Stimulated activated naive CD8-positive, alpha-beta T cell treated with anti-CD3 and anti-CD28 coated beads, Interleukin-15, amount 100 ng/mL, for 72 hours (primary cell): ENCODE results near the gene GALNT2.

Experiments
- ATAC-seq: fragments of 150-1000 bp; cut with Tn5 transposase; 2 replicates; pipeline ENCODE4 v1.10.0; 2021; ENCODE audit warnings: mild to moderate bottlenecking, moderate library complexity
- DNase-seq, 2 donors: peaks; one replicate each; pipeline ENCODE4 v3.0.0; 2021 to 2022
- H3K27ac Mint-ChIP-seq, 2 donors: one replicate each; pipeline ENCODE4 v1.8.0; 2022; ENCODE audit warnings: mild to moderate bottlenecking in 2 of 2, mixed read lengths in 2 of 2, moderate library complexity in 2 of 2
- H3K27me3 Mint-ChIP-seq: one replicate; pipeline ENCODE4 v1.8.0; 2022; ENCODE audit warnings: mixed read lengths
- H3K4me1 Mint-ChIP-seq: one replicate; pipeline ENCODE4 v1.8.0; 2022; ENCODE audit warnings: mild to moderate bottlenecking, mixed read lengths
- H3K4me3 Mint-ChIP-seq, 2 donors: one replicate each; pipeline ENCODE4 v1.8.0; 2022; ENCODE audit warnings: mild to moderate bottlenecking in 2 of 2, mixed read lengths in 2 of 2, moderate library complexity in 1 of 2
- H3K9me3 Mint-ChIP-seq, 2 donors: one replicate each; pipeline ENCODE4 v1.8.0; 2022; ENCODE audit warnings: mixed read lengths in 2 of 2

GALNT2 gene

DNA sequence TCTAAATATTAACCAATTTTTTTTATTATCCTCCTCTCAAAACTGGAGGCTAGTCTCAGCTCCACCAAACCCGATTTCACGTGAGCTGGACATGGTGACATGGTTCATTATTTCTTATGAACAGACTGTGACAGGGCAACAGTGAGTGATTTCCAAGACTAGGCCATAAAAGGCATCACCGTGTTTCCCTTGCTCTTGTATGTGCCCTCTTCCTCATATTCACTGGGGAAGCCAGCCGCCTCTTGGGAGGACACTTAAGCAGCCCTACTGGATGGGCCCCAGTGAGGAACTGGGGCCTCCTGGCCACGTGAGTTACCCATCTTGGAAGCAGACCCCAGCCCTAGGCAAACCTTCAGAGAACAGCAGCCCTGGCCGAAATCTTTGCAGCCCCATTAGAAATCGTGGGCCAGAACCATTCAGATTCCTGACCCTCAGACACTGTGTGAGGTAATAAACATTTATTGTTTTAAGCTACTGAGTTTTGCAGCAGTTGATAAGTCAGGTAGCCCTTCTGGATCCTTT lies 105.0 kb downstream of the GALNT2 start:
- DNase-seq (no peak), ATAC-seq (no peak)
- Mint-ChIP-seq H3K9me3 (no peaks in the 10 kb centered on the region), H3K4me1 (peaks cover 68% of the 10 kb centered on the region), H3K27ac (peak overlapping the region in 1 of 2 donors; percentile 8), H3K27me3 (no peaks in the 10 kb centered on the region), H3K4me3 (no peak overlapping the region)

DNA sequence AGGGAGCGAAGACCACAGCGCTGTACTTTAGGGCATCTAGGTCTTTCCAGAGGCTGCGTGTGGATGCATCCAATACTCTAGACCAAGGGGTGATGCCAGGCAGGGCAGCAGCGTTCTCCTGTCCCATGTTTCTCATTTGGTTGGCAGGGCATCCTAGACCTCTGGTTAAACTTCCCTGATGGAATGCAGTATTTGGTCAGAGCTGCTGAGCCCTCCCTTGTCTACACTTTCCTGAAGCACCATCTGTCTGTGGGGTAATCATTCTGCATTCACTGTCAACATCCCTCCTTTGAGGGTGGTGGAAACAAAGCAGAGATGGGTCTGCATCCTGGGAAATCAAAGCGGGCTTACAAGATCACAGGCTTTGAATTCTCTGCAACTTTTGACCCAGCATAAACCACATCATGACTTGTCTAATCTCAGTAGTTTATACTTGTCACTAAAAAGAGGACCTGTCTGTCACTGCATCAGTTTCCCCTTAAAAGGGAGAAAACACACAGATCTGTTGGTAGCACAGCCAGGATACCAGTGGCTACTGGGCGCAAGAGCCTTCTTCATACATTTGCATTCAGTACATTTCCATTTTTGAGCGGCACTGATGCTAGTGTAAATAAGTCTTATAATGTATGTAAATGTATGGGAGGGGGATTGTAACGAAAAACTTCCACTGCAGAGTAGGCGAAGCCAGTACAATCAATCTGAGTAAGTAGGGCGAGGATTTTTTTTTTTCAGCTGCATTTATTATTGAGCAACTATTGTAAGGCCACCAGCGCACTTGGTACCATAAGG lies 106.3 kb downstream of the GALNT2 start:
- ATAC-seq: no peak
- H3K4me3 Mint-ChIP-seq: no peak overlapping the region
- H3K9me3 Mint-ChIP-seq: no peaks in the 10 kb centered on the region
- peaks cover 68% of the 10 kb centered on the region for H3K4me1 Mint-ChIP-seq
- DNase-seq: no peak
- no peaks in the 10 kb centered on the region for H3K27me3 Mint-ChIP-seq
- H3K27ac Mint-ChIP-seq: no peak overlapping the region

DNA sequence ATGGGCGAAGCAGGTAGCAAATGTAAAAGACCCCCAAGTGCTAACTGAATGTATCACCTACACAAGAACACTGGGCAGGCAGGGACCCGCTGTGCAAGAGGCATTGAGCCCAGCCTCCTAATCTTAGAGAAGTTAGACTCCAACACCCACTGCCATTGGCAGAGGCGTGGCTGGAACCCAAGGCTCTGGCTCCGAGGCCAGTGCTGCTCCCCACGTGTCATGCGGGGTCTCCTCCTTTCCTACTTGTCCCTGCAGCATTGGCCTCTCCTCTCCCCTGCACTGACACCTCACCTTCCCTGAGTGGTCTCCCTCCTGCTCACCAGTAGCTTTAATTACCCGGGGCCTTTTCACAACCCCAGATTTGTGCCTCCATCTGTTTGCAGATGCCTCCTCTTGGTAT lies 107.0 kb downstream of the GALNT2 start:
- no peaks in the 10 kb centered on the region for H3K27me3 Mint-ChIP-seq
- no peak overlapping the region for H3K4me3 Mint-ChIP-seq
- peaks cover 62% of the 10 kb centered on the region for H3K4me1 Mint-ChIP-seq
- ATAC-seq (no peak), DNase-seq (no peak)
- no peaks in the 10 kb centered on the region for H3K9me3 Mint-ChIP-seq
- no peak overlapping the region for H3K27ac Mint-ChIP-seq

DNA sequence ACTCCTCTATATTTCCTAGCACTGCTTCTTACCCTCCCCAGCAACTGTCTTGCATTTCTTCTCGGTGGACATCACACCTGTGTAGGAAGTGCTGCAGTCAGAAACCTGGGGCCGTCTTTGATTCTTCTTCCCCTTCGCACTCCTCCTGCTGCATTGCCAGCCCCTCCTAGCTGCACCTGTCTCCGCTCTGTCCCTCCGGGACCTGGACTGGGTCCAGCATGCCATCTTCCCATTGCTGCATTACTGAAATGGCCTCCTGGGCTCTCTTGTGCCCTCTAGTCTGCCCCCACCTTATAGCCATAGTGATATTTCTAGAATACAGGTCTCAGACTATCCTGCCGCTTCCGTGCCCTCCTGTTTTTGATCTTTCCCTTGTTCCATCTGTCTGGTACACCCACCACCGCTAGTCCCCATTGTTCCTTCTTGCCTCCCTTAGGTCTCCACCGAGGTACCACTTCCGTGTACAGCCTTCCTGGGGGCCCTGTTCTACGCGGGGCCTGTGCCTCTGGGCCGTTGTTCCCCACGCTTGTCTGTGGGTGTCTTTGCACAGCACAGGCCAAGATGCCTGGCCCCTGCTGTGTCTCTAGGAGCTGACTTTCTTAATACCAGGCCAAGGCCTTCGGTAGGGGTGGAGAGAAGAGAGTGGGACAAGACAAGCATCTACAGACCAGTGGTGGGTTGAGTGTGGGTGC lies 107.6 kb downstream of the GALNT2 start:
- H3K4me1 Mint-ChIP-seq: peaks cover 57% of the 10 kb centered on the region
- H3K9me3 Mint-ChIP-seq: no peaks in the 10 kb centered on the region
- no peaks in the 10 kb centered on the region for H3K27me3 Mint-ChIP-seq
- DNase-seq (no peak), ATAC-seq (no peak)
- H3K27ac Mint-ChIP-seq: peak overlapping the region in 1 of 2 donors; percentile 1
- no peak overlapping the region for H3K4me3 Mint-ChIP-seq

DNA sequence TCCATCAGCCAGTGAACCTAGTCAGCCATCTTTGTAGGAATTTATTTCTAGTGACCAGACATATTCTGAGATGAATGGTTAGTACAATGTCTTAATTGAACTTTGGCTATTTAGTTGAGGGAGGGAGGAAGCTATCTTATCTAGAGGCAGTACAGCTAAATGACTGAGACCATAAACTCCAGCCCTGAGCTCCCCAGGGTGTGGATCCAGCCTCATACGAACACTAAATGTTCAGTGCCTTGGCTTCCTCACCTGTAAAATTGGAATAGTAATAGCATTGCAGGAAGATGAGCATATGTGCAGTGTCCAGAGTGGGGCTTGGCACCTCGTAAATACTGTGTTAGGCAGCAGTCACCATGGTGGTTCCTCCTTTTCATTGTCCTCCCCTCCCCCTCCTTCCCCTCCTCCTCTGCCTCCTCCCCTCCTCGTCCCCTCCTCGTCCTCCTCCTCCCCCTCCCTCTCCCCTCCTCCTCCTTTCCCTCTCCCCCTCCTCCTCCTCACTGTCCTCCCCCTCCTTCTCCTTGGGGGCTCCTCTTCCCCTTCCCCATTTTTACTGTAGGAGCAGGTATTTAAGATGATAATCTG lies 108.2 kb downstream of the GALNT2 start:
- Mint-ChIP-seq H3K4me3 (no peak overlapping the region), H3K27ac (no peak overlapping the region), H3K9me3 (no peaks in the 10 kb centered on the region), H3K4me1 (peaks cover 50% of the 10 kb centered on the region), H3K27me3 (no peaks in the 10 kb centered on the region)
- ATAC-seq (no peak), DNase-seq (no peak)

DNA sequence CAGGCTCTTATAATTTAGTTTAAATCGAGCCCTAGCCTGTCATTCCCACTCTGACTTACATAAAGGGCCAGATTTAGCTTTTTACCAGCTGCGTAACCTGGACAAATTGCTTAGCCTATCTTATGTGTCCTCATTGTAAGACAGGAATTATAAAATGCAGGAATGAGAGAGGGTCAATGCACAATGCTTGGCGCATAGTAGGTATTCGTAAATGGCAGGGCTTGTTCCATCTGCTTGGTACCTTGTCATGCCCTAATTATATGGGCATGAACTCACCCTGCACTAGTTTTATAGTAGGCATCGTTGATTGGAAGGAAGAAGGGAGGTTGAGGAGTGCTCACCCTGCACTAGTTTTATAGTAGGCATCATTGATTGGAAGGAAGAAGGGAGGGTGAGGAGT lies 108.8 kb downstream of the GALNT2 start:
- Mint-ChIP-seq H3K27me3 (no peaks in the 10 kb centered on the region), H3K9me3 (no peaks in the 10 kb centered on the region), H3K4me3 (peak overlapping the region in 1 of 2 donors; percentile 18), H3K4me1 (peaks cover 44% of the 10 kb centered on the region), H3K27ac (peak overlapping the region in 1 of 2 donors; percentile 40)
- no peak for ATAC-seq
- DNase-seq: no peak

DNA sequence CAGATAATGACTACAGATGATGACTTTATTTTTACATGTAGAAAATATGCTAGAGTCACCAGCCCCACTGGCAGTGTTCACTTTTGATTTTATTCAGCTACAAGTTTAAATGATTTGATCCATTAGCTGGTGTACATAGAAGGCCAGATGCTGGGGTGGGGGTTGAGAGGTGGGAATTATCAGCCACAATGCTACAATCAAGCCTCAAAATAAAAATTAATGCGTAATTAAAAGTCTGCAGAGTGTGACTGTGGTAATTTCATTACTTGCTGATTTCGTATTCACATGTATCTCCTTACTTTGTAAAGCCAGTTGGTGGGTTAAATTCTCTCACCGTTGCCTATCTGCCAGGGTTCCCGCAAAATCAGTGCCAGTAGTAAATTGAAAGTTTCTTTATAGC lies 109.3 kb downstream of the GALNT2 start:
- peaks cover 44% of the 10 kb centered on the region for H3K4me1 Mint-ChIP-seq
- H3K4me3 Mint-ChIP-seq: no peak overlapping the region
- H3K9me3 Mint-ChIP-seq: no peaks in the 10 kb centered on the region
- no peaks in the 10 kb centered on the region for H3K27me3 Mint-ChIP-seq
- ATAC-seq (no peak), DNase-seq (no peak)
- H3K27ac Mint-ChIP-seq: no peak overlapping the region

DNA sequence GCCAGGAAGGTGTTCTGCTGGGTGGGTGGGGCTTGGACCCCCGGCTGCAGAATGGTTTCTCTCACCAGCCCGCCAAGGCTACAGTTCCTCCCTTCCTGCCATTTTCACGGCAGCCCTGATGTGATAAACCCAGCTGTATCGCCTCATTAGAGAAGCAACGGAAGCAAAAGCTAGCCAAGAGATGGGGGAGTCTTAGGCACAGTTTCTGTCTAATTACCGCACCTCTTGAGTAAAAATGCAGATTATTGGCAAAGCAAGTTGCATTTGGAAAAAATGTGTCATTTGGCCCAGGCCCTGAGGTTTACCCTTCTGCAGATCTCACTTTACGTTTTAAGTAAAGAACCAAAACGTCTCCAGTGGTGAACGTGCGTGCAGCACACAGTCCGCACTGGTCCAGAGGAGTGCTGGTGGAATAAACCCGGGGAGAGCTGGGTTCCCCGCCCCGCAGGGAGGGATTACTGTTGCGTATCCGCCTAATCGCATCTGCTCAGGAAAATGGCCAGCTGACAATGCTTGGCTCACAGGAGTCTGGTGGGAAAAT lies 109.9 kb downstream of the GALNT2 start:
- Mint-ChIP-seq H3K4me3 (peak overlapping the region in 1 of 2 donors; percentile 20), H3K4me1 (peaks cover 44% of the 10 kb centered on the region), H3K27ac (peak overlapping the region in 1 of 2 donors; percentile 85), H3K9me3 (no peaks in the 10 kb centered on the region), H3K27me3 (no peaks in the 10 kb centered on the region)
- ATAC-seq (peak; percentile 92), DNase-seq (peak in 1 of 2 donors; percentile 41)

DNA sequence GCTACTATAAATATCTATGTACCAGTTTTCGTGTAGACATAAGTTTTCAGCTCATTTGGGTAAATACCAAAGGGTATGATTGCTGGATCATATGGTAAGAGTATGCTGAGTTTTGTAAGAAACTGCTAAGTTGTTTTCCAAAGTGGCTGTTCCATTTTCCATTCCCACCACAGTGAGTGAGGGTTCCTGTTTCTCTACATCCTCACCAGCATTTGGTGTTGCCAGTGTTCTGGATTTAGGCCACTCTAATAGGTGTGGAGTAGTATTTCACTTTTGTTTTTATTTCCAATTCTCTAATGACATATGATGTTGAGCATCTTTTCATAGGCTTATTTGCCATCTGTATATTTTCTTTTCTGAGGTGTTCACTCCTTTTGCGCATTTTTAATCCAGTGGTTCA lies 112.2 kb downstream of the GALNT2 start:
- ATAC-seq: no peak
- Mint-ChIP-seq H3K9me3 (no peaks in the 10 kb centered on the region), H3K4me1 (peaks cover 32% of the 10 kb centered on the region), H3K27ac (no peak overlapping the region), H3K4me3 (no peak overlapping the region), H3K27me3 (no peaks in the 10 kb centered on the region)
- DNase-seq: no peak

DNA sequence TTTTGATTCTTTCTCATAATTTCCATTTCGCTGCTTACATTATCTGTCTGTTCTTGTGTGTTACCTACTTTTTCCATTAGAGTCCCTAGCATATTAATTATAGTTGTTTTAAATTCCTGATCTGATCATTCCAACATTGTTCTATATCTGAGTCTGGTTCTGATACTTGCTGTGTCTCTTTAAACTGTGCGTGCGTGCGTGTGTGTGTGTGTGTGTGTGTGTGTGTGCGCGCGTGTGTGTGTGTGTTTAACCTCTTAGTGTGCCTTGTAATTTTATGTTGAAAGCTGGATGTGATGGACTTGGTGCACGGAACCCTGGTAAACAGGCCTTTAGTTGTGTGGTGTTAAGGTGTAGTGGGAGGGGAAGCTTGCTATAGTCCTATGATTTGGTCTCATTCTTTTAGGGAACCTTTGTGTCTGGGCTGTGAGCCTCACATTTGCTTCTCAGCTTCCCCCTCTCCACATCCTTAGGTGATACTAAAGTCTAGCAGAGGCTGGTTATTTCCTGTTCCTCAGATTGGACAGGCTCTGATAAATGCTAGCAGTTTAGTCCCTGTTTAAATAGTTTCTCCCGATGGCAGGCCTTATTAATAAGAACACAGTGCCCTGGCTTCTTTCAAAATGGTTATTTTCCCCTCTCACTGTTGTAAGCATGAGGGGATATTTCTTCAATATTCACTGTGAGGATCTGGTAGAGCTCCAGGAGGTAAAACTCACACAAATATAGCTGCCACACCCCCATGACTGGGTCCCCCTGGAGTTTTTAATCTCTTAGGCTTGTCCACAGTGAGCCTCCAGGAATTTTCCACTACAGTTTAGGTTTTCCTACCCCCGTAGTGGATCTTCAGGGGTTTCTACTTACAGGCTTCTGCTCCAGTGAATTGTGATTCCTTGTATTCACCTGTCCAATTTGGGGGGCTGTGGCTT lies 118.3 kb downstream of the GALNT2 start:
- H3K27me3 Mint-ChIP-seq: no peaks in the 10 kb centered on the region
- DNase-seq (no peak), ATAC-seq (no peak)
- H3K4me1 Mint-ChIP-seq: peaks cover 63% of the 10 kb centered on the region
- H3K27ac Mint-ChIP-seq: peak overlapping the region; percentile 52 to 79
- H3K9me3 Mint-ChIP-seq: peaks cover 6 to 7% of the 10 kb centered on the region in 2 donors
- H3K4me3 Mint-ChIP-seq: peak overlapping the region; percentile 22 to 30

DNA sequence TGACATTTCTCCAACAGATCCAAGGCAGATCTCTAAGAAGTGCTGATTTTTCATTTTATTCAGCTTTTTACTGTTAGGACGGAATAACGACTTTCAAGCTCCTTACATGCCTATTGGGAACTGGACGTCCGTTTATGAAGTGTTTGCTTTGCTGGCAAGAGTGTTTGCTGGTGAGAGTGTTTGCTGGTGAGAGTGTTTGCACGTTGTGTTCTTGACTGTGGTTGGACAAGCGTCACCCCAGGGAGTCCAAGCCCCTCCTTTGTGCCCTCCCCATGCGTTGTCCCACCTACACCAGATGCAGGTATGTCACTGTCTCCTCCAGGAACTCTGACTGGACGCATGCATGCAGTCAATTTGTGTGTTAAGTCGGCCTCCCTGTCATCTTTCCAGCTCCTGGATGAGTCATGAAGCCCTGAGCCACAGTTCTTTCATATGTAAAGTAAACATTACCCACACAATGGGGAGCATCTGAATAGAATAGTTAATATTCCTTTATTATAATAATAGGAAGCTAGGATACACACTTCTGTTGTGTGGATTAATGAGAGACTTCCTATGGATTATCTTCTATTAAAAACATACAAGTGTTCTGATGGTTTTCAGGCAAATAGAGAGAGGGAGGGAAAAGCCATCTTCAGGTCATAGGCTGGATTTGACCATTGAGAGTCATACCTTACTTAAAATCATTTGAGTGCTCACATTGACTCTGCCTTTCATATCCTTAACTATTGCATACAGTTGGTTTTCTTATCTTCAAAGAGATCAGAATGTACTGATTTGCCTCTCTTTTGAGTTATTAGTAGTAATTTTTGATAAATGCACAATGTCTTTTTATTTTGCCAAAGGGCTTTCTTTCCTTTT lies 119.2 kb downstream of the GALNT2 start:
- peaks cover 68% of the 10 kb centered on the region for H3K4me1 Mint-ChIP-seq
- peak overlapping the region; percentile 35 to 60 for H3K4me3 Mint-ChIP-seq
- no peaks in the 10 kb centered on the region for H3K27me3 Mint-ChIP-seq
- H3K9me3 Mint-ChIP-seq: peaks cover 6 to 7% of the 10 kb centered on the region in 2 donors
- peak overlapping the region; percentile 60 to 73 for H3K27ac Mint-ChIP-seq
- ATAC-seq (peak; percentile 79), DNase-seq (peak in 1 of 2 donors; percentile 38)

DNA sequence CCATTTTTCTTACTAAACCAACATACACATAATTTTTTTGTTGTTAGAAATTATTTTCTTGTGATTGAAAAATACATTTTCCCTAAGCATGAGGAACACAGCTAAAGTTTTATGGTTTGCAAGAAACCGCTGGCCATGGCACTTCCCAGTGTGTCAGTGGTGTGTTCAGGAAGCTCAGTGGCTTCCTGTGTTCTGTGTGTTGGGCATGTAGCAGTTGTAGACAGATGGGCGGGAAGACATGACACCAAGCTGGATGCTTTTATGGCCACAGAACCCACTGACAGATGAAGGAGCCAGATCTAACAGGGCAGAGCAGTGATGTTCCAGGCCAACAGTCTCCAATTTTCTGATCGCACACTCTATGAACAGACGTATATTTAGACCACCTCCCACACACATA lies 119.8 kb downstream of the GALNT2 start:
- ATAC-seq (peak; percentile 42), DNase-seq (no peak)
- H3K4me3 Mint-ChIP-seq: peak overlapping the region in 1 of 2 donors; percentile 35
- H3K27me3 Mint-ChIP-seq: no peaks in the 10 kb centered on the region
- peaks cover 68% of the 10 kb centered on the region for H3K4me1 Mint-ChIP-seq
- peak overlapping the region; percentile 76 to 85 for H3K27ac Mint-ChIP-seq
- peaks cover 6 to 7% of the 10 kb centered on the region in 2 donors for H3K9me3 Mint-ChIP-seq

DNA sequence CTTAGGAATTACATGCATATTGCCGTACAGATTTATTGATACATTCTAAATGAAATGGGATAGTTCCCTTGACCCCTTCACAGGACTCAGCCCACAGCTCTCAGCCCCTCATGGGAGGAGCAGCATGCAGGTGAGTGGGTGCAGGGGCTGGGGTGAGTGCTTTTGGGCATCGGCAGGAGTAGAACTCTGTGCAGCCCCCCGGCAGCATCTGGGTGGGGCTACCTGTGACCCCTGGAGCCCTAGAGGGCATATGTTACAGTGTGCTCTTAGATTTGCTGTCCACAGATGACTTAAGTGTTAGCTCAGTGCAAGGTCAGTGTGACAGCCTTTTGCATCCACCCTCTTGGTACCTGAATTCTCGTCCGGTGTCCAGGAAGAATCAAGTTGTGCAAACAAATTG lies 120.3 kb downstream of the GALNT2 start:
- Mint-ChIP-seq H3K4me1 (peaks cover 67% of the 10 kb centered on the region), H3K27ac (peak overlapping the region; percentile 76 to 85), H3K9me3 (peaks cover 6 to 7% of the 10 kb centered on the region in 2 donors), H3K27me3 (no peaks in the 10 kb centered on the region), H3K4me3 (peak overlapping the region in 1 of 2 donors; percentile 35)
- DNase-seq: no peak
- ATAC-seq: peak; percentile 15

DNA sequence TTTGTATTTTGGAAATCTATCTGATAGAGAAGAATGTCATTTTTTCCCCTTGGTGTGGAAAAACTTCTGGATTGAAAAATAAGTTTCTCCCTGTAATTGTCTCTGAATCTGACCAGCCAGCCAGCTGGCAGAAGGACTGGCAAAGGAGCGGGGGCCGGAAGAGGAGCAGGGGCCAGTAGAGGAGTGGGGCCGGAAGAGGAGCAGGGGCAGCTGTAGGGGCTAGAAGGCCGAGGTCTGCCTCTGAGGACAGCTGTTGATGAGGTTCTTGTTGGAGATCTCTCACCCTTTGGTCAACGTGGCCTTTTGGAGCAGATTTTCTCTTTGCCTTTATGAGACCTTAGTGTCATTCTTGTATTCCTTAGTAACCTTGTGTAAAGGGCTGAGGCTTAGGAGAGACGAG lies 121.8 kb downstream of the GALNT2 start:
- peak overlapping the region in 1 of 2 donors; percentile 23 for H3K27ac Mint-ChIP-seq
- no peak for DNase-seq
- H3K4me1 Mint-ChIP-seq: peaks cover 65% of the 10 kb centered on the region

More for the DNA sequence above, 121.8 kb downstream of the GALNT2 start:
- Mint-ChIP-seq H3K27me3 (no peaks in the 10 kb centered on the region), H3K4me3 (no peak overlapping the region), H3K9me3 (peaks cover 6 to 7% of the 10 kb centered on the region in 2 donors)
- ATAC-seq: no peak
